ENCODE measurements around the gene BRD2. TPM values are rescaled to one million over a fixed set of nuclear protein-coding genes. Genes with fewer than 3 reads are reported as not detected.

BRD2 gene
- 100 to 1,000 TPM; 334 to 383 TPM for total RNA-seq

- Mint-ChIP-seq H3K4me3 (peak within 1 kb of the TSS; percentile 89), H3K27me3 (no peaks in the 10 kb centered on the region), H3K27ac (peak within 1 kb of the TSS; percentile 99), H3K4me1 (peaks cover 30% of the 10 kb centered on the region), H3K36me3 (ENCODE audit: low read depth) (peaks cover 35% of the 10 kb centered on the region), H3K9me3 (no peaks in the 10 kb centered on the region)
- peak; percentile 98 for DNase-seq
- ChIA-PET POLR2A (interaction anchor here (0.6 kb wide), 1 partner anchor 800 kb away, joined by 3 read pairs; no protein-coding TSS in a partner anchor), CTCF (interaction anchor here (0.6 to 11.4 kb wide), 6 partner anchors 14 to 1569 kb away, joined by 3 to 156 read pairs (median 34); partner anchors contain the start of genes HLA-DMA and TAP2)
Measured at GRCh38 chr6:32968093-32968866, at the start of gene BRD2. BRD2 (plus strand) TSS chr6:32968594; CDS start chr6:32972899, 4,305 bp downstream.

DNA sequence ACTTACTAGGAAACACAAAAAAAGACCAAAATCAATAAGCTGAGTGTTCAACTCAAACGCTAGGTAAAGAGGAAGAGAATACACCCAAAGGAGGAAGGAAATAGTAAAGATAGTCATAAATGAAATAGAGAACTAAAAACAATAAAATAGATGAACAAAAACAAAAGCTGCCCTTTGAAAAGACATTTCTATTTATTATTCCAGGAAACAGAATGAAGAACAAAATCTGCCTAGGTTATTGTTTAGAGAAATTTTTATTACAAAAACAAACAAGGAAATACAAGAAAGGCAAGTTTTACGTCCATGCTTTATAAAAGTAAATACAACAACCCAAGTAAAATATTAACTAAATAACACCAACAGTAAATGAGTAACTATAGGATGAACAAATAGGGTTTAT is 47.7 kb upstream of the BRD2 start:
- peaks cover 32% of the 10 kb centered on the region for H3K27me3 Mint-ChIP-seq
- H3K9me3 Mint-ChIP-seq = no peaks in the 10 kb centered on the region
- ChIA-PET POLR2A (no interaction called here), CTCF (interaction anchor here (0.7 to 1.3 kb wide), 2 partner anchors 21 to 64 kb away, joined by 3 read pairs; partner anchors contain the start of gene HLA-DMB)
- H3K36me3 Mint-ChIP-seq (ENCODE audit: low read depth) = no peaks in the 10 kb centered on the region
- no peak overlapping the region for H3K4me3 Mint-ChIP-seq
- no peaks in the 10 kb centered on the region for H3K4me1 Mint-ChIP-seq
- no peak overlapping the region for H3K27ac Mint-ChIP-seq
- DNase-seq = no peak

DNA sequence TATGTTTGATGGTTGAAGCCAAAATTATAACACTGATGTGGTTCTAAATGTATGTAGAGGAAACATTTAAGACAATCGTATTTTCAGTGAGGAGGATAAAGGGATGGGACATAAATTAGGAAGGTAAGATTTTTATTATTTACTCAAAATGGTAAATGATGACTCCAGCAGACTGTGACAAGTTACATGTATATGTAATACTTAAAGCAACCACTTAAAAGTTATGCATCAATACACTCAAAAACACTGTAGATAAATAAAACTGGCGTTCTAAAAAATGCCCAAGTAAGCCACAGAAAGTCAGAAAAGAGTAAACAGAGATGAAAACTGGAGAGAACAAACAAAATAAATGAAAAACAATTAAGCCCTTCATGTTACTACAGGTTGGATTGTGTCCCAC is 46.3 kb upstream of the BRD2 start:
- no peaks in the 10 kb centered on the region for H3K36me3 Mint-ChIP-seq (ENCODE audit: low read depth)
- H3K9me3 Mint-ChIP-seq = no peaks in the 10 kb centered on the region
- POLR2A ChIA-PET = no interaction called here
- DNase-seq = no peak
- H3K4me1 Mint-ChIP-seq = no peaks in the 10 kb centered on the region
- H3K27ac Mint-ChIP-seq = no peak overlapping the region
- H3K27me3 Mint-ChIP-seq = peaks cover 31% of the 10 kb centered on the region
- H3K4me3 Mint-ChIP-seq = no peak overlapping the region
- CTCF ChIA-PET = no interaction called here

- H3K4me1 Mint-ChIP-seq = peaks cover 8% of the 10 kb centered on the region
- no peak overlapping the region for H3K27ac Mint-ChIP-seq
- H3K27me3 Mint-ChIP-seq = peaks cover 27% of the 10 kb centered on the region
- no peak for DNase-seq
- no peaks in the 10 kb centered on the region for H3K36me3 Mint-ChIP-seq (ENCODE audit: low read depth)
- no peaks in the 10 kb centered on the region for H3K9me3 Mint-ChIP-seq
- POLR2A ChIA-PET = no interaction called here
- CTCF ChIA-PET = interaction anchor here (0.8 to 4.2 kb wide), 2 partner anchors 44 to 53 kb away, joined by 3 to 46 read pairs; no protein-coding TSS in a partner anchor
- H3K4me3 Mint-ChIP-seq = no peak overlapping the region
Measured at GRCh38 chr6:32931211-32931610, 37.2 kb upstream of the BRD2 start.

DNA sequence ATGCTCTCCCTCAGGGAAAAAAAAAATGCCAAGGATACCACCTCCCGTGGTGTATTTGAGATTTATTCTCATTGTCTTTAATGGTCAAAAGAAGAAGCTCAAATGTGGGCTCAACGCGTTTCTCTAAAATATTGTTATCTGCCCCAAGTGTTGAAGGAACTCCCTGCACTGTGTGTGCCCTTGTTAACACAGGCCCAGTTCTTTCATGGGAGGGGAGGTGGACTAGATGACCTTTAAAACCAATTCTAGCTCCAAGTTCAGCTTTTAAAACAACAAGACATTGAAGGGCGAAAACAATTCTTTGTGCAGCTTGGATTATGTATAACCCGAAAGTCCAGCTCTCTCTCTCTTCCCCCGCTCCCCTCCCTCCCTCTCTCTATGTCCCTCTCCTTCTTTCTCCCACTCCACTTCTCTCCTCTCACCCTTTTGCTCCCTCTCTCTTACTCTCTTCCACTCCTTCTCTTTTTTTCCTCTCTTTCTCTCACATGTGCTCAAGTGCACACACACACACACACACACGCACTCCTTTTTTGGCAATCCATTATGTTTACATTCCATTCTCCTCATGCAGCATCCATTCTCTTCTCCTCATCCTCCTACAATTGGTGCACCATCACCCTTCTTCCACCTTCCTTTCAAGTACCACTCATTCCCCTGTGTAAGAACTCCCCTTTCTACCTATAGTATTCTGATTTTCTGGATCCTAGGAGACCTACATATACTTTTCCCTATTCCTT is 36.1 kb upstream of the BRD2 start:
- POLR2A ChIA-PET = interaction anchor here (0.7 kb wide), 1 partner anchor 103 kb away, joined by 4 read pairs; no protein-coding TSS in a partner anchor
- Mint-ChIP-seq H3K27ac (no peak overlapping the region), H3K36me3 (ENCODE audit: low read depth) (peaks cover 2% of the 10 kb centered on the region), H3K27me3 (peaks cover 25% of the 10 kb centered on the region), H3K4me3 (no peak overlapping the region), H3K9me3 (no peaks in the 10 kb centered on the region), H3K4me1 (peaks cover 8% of the 10 kb centered on the region)
- DNase-seq = no peak
- CTCF ChIA-PET = interaction anchor here (0.8 to 4.2 kb wide), 10 partner anchors 12 to 94 kb away, joined by 3 to 46 read pairs (median 10); partner anchors contain the start of genes HLA-DMA and TAP2

- ChIA-PET CTCF (interaction anchor here (0.7 to 4.2 kb wide), 19 partner anchors 8 to 95 kb away, joined by 3 to 46 read pairs (median 9); partner anchors contain the start of genes HLA-DMA and TAP2), POLR2A (interaction anchor here (1.0 kb wide), 1 partner anchor 38 kb away, joined by 7 read pairs; no protein-coding TSS in a partner anchor)
- H3K4me3 Mint-ChIP-seq = no peak overlapping the region
- peaks cover 15% of the 10 kb centered on the region for H3K4me1 Mint-ChIP-seq
- DNase-seq = peak; percentile 81
- peaks cover 5% of the 10 kb centered on the region for H3K36me3 Mint-ChIP-seq (ENCODE audit: low read depth)
- H3K27me3 Mint-ChIP-seq = peaks cover 18% of the 10 kb centered on the region
- H3K9me3 Mint-ChIP-seq = no peaks in the 10 kb centered on the region
- no peak overlapping the region for H3K27ac Mint-ChIP-seq
Measured at GRCh38 chr6:32933661-32934085, 34.7 kb upstream of the BRD2 start.

DNA sequence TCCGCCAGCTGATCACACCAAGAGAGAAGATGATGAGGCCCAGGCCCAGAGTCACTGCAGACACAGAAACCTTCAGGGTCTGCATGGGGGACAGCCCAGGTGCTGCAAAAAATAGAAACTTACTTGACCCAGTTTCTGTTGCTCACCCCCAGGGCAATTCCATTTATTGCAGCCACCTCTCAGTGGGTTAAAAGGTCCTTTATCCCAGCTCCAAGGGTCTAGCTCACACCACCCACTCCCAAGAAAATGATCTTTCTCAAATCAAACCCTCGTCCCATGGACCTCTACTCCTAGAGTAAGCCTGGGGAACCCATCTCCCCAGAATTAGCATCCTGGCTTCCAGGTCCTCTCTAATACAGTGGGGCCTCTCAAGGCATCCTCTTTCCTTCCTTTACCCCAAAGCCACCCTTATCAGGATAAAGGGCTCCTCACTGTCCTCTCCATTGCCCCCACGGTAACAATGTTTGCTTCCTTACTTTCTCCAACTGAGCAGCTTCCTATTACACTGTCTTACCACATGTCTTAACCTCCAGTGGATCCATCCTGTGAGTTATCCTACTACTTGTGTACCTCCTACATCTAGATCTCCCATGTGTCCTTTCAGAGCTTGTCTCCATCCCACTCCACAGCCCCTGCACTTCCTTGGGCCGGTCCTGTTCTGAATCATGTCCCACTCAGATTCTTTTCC is 32.7 kb upstream of the BRD2 start:
- Mint-ChIP-seq H3K4me3 (no peak overlapping the region), H3K27ac (no peak overlapping the region), H3K4me1 (peaks cover 24% of the 10 kb centered on the region), H3K27me3 (peaks cover 8% of the 10 kb centered on the region), H3K36me3 (ENCODE audit: low read depth) (peaks cover 5% of the 10 kb centered on the region), H3K9me3 (no peaks in the 10 kb centered on the region)
- DNase-seq = no peak
- ChIA-PET CTCF (interaction anchor here (1.3 to 2.4 kb wide), 4 partner anchors 18 to 97 kb away, joined by 4 to 9 read pairs (median 5); partner anchors contain the start of genes HLA-DMA and TAP2), POLR2A (no interaction called here)

GRCh38 chr6:32936239-32937152 is 31.9 kb upstream of the BRD2 start:
- POLR2A ChIA-PET = no interaction called here
- H3K4me3 Mint-ChIP-seq = no peak overlapping the region
- H3K9me3 Mint-ChIP-seq = no peaks in the 10 kb centered on the region
- H3K4me1 Mint-ChIP-seq = peaks cover 32% of the 10 kb centered on the region
- H3K36me3 Mint-ChIP-seq (ENCODE audit: low read depth) = peaks cover 5% of the 10 kb centered on the region
- peaks cover 3% of the 10 kb centered on the region for H3K27me3 Mint-ChIP-seq
- no peak for DNase-seq
- CTCF ChIA-PET = interaction anchor here (1.3 to 2.4 kb wide), 4 partner anchors 17 to 98 kb away, joined by 4 to 9 read pairs (median 5); partner anchors contain the start of genes HLA-DMA and TAP2
- H3K27ac Mint-ChIP-seq = no peak overlapping the region

GRCh38 chr6:32937230-32937633 is 31.2 kb upstream of the BRD2 start:
- Mint-ChIP-seq H3K9me3 (no peaks in the 10 kb centered on the region), H3K4me3 (no peak overlapping the region), H3K27me3 (peaks cover 2% of the 10 kb centered on the region), H3K4me1 (peaks cover 38% of the 10 kb centered on the region), H3K27ac (no peak overlapping the region), H3K36me3 (ENCODE audit: low read depth) (peaks cover 5% of the 10 kb centered on the region)
- ChIA-PET CTCF (interaction anchor here (0.7 to 2.4 kb wide), 3 partner anchors 47 to 99 kb away, joined by 3 to 5 read pairs (median 4); partner anchors contain the start of gene TAP2), POLR2A (no interaction called here)
- no peak for DNase-seq

DNA sequence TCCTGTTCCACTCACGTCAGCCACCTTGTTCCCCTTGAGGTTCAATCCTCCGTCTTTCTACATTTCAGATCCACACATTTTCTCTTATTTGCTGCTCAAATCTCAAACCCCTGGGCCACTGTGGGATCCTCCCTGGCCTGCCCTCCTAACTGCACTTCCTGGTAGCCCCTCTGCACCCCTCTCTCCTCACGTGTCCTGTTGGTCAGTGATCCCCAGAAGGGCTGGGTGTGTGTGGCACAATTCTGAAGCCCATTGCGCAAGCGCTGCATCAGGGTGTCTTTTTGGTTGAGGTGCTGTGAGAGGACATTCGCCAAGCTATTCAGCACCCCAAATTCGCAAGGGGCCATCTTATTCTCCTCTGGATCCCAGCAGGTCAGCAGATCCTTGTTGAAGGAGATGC is 29.9 kb upstream of the BRD2 start:
- Mint-ChIP-seq H3K27ac (no peak overlapping the region), H3K27me3 (no peaks in the 10 kb centered on the region), H3K9me3 (no peaks in the 10 kb centered on the region), H3K4me3 (no peak overlapping the region), H3K4me1 (peaks cover 48% of the 10 kb centered on the region), H3K36me3 (ENCODE audit: low read depth) (peaks cover 5% of the 10 kb centered on the region)
- ChIA-PET CTCF (interaction anchor here (0.6 to 7.4 kb wide), 3 partner anchors 15 to 611 kb away, joined by 3 to 71 read pairs (median 3); partner anchors contain the start of genes HLA-DMA and TAP2), POLR2A (no interaction called here)
- no peak for DNase-seq

- Mint-ChIP-seq H3K9me3 (peaks cover 6% of the 10 kb centered on the region), H3K4me1 (peaks cover 64% of the 10 kb centered on the region), H3K4me3 (peak within 1 kb of the TSS; percentile 77), H3K36me3 (ENCODE audit: low read depth) (peaks cover 9% of the 10 kb centered on the region), H3K27me3 (no peaks in the 10 kb centered on the region), H3K27ac (peak within 1 kb of the TSS; percentile 97)
- ChIA-PET CTCF (interaction anchor here (1.0 to 7.4 kb wide), 12 partner anchors 13 to 102 kb away, joined by 3 to 71 read pairs (median 4); partner anchors contain the start of genes HLA-DMA and TAP2), POLR2A (interaction anchor here (1.0 to 1.9 kb wide), 2 partner anchors 22 to 31 kb away, joined by 4 to 16 read pairs; no protein-coding TSS in a partner anchor)
- peak; percentile 72 for DNase-seq
Measured at GRCh38 chr6:32940656-32941213, 27.7 kb upstream of the BRD2 start, which contains the start of gene HLA-DMB. HLA-DMB (minus strand) TSS chr6:32941028; CDS start chr6:32940807, 221 bp downstream.
